HG02623 (cell line): ENCODE results near the gene COL5A1.
"Not testable (repeated sequence)": the region's sequence is repeated elsewhere in the genome, so short reads cannot be mapped to it uniquely, and the experiment has no call there.

ENCODE experiments used
- ATAC-seq: cut with Tn5 transposase; IDR thresholded peaks from one replicate; pipeline ENCODE4 v1.9.1; 2021; ENCODE audit warnings: moderate library complexity; ENCODE audit not compliant: unreplicated experiment

Gene COL5A1

GRCh38 chr9:134676361-134676760 lies 34.8 kb downstream of the COL5A1 start:
- no peak for ATAC-seq

GRCh38 chr9:134676886-134677285 lies 35.3 kb downstream of the COL5A1 start:
- no peak for ATAC-seq

DNA sequence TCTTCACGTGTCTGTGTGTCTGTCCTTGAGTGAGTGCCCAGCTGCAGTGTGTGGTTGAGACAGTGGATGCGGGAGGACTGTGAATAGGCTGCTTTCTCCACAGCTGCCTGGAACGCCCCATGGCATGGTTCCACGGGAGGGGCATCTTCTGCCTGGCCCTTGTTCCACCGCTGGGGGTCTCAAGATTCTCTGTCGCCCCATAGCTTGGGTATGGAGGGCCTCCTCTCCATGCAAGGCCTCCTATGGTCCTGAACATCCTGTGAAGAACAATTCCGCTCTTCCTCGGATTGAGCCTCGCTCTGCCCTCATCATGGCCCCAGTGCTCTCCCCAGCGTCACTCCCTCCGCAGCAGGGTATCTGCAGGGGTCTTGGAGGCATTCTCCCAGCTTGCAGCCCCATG lies 36.1 kb downstream of the COL5A1 start:
- ATAC-seq = no peak

DNA sequence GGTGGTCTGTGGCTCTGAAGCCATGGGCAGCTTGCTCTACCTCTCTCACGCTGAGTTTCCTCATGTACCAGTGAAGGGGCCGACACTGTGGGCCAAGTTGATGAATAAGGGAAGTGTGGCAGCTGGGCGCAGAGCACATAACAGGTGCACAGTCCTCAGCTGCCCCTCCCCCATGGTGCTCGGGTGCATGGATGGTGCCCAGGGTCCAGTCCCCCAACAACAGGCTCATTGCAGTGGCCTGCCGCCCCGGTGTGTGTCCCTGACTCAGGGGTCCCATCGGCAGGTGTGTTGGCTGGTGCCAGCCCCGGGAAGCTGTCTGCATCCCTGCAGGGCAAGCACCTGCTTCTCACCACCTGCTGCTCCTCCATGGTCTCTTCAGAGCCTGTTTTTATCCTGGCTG lies 36.6 kb downstream of the COL5A1 start:
- no peak for ATAC-seq

DNA sequence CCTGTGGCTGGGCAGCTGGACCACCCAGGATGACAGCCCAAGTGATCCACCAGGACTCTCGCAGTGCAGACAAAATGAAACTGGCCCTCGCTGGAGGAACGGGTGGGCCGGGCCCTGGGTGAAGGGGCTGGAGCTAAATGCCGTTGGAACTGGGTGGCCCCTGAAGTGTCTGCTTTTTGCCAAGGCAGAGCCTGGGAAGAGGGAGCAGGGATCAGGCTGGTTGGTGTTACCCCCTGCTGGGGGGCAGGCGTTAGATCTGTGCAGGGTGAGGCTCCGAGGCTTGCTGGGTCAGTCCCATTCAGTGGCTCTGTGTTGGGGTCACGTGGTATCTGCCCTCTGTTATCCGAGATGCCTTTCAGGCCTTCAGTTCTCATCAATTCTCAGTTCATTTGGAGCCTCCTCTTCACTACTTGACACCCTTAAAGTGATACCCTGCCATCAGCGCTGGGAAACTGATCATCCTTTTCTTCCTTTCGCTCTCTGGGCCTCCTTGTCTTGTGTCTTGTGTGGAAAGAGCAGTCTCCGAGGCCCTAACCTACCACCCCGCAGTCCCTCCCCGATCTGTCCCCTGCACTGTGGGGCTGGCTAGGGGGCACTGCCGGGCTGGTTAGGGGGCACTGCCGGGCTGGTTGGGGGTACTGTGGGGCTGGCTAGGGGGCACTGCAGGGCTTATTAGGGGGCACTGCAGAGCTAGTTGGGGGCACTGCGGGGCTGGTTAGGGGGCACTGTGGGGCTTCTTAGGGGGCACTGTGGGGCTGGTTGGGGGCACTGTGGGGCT lies 37.3 kb downstream of the COL5A1 start:
- no peak for ATAC-seq

GRCh38 chr9:134679616-134680392 lies 38.2 kb downstream of the COL5A1 start:
- ATAC-seq = no peak

DNA sequence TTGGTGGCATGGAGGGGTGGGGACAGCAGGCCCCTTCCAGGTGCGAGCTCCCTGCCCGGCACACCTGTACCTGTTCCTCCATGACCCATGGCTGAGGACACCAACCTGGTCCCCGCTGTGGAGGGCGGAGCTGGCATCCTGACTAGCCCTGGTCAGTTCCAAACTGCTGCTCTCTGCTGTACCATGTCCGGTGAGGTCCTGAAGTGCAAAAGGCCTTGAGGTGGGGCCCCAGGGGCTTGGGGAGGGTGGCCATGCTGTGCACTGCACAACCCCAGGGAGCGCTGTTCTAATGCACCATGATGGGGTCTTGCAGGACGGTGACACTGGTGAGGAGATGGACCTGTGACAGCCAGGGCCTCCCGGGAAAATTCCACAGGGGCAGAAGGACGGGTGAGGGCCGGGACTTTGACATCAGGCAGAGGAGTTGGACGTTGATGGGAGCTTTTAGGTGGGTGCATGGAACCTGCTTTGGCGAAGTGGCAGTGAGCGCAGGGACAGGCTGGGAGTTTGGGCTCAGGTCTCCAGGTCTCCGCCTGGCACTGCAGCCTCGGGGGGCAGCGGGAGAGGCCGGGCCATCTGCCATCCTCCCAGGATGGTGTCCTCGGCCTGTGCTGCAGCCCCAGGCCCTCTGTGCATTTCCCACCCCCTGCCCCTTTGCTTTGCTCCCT lies 38.9 kb downstream of the COL5A1 start:
- ATAC-seq = no peak

DNA sequence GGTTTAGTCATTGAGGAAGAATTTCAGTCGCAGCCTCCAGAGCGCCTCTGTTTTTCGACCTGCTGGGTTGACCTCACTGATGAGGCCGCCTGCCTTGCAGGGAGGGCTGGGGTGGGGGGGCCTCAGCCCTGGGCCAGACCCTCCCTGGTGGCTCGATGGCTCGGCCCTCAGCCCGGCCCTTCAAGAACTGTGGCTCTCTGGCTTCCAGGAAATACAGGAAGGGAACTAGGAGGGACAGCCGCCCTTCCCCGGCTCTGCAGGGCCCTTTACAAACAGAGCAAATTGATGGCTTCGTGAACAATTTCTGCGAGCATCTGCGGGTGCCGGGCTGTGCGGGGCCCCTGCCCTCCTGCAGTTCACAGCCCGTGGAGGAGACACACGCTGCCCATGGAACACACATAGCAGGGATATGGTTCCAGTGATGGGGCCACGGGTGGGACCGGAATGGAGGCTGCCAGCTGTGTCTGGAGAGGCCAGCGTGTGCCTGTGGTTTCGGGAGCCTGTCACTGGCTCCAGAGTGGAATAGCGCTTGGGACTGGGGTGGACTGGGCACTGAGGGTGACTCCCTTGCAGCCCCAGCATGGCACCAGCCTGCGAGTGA lies 39.6 kb downstream of the COL5A1 start:
- no peak for ATAC-seq

DNA sequence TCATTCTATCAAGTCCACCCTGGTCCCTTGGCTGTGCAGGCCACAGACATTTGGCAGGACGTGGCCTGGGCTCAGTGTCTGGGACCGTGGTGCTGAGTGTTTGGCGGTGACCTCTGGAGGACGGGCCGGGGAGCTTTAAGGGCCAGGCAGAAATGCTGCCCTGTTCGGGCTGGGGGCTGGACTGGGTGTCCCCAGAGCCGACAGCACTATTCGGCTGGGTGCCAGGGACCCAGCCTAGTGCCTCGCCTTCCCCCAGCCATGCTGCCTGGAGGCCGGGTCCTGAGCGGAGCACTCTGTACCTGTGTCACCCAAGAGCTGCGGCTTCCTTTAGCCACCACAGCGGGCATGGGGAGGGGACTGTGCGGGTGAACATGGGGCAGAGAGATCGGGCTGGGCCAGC lies 40.4 kb downstream of the COL5A1 start:
- ATAC-seq = no peak

- ATAC-seq = no peak
These were observed 41.2 kb downstream of the COL5A1 start for GRCh38 chr9:134682651-134683364.

DNA sequence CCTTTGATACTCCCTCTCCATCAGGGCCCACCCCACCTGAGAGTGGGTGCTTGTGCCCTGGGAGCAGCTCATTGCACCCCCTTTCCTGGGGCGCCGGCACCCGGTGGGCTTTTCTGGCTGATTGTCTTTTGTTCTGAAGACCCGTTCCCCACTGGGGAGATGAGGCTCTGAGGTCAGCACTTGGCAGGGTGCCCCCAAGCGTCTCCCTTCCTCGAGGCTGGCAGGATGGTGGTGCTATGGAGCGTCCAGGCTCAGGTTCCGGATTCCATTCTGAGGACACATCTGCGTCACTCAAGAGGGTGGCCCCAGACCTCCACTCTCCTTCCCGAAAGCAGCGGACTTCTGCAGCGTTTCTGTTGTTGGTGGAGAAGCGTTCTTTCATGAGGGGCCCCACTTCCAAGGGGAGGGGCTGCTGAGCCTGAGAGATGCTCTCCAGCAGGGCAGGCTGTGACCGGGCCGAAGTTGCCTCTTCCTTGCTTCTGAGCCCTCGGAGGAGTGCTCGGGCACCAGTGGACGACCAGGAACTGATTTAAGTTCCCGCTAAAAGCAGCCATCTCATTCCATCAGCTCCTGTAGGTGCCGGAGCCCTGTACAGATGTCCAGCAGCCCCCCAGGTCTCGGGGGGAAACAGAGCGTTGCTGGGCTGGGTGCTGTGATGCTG lies 42.2 kb downstream of the COL5A1 start:
- no peak for ATAC-seq

DNA sequence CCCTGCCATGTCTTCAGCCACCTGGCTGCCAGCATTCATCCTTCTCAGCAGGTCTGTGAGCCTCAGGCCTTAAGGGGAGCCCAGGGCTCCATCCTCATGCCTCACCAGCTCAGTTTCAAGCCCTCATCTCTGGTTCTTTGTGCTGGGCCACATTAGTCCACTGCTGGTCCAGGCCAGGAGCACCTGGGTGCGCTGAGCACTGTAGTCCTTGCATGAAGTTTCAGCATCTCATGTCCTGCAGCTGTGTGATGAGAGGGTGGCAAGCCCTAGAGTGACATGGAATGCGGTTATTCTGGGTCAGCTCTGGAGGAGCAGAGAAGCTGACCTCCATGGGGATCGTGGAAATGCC lies 42.7 kb downstream of the COL5A1 start:
- ATAC-seq = no peak

DNA sequence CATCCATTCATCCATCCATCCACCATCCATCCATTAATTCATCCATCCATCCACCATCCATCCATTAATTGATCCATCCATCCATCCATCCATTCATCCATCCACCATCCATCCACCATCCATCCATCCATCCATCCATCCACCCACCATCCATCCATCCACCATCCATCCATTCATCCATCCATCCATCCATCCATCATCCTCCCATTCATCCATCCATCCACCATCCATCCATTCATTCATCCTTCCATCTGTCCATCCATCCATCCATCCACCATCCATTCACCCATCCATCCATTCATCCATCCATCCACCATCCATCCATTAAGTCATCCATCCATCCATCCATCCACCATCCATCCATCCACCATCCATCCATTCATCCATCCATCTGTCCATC lies 43.3 kb downstream of the COL5A1 start:
- ATAC-seq = not testable (repeated sequence)

- ATAC-seq = no peak
These were observed 44.2 kb downstream of the COL5A1 start for GRCh38 chr9:134685784-134686183.

- no peak for ATAC-seq
These were observed 45.3 kb downstream of the COL5A1 start for GRCh38 chr9:134686896-134687295.

GRCh38 chr9:134687556-134687955 lies 46.0 kb downstream of the COL5A1 start:
- no peak for ATAC-seq

DNA sequence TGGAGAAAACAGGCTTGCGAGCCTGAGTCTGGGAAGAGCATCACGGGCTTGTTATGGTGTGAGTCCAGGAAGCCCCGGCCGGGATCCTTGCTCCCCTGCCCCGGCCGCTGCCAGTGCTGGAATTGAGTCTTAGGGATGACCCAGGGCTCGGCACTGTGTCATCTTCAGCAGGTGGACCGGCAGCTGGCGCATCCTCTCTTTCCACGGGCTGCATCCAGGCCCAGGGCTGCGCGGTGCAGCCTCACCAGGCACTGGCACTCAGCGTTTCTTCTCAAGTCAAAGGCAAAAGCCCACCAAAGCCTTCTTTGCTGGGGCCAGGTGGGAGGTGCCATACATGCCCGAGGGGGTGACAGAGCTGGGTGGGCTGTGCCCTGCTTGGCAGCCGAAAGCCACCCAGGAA lies 46.6 kb downstream of the COL5A1 start:
- ATAC-seq = no peak

GRCh38 chr9:134688661-134689320 lies 47.2 kb downstream of the COL5A1 start:
- no peak for ATAC-seq

DNA sequence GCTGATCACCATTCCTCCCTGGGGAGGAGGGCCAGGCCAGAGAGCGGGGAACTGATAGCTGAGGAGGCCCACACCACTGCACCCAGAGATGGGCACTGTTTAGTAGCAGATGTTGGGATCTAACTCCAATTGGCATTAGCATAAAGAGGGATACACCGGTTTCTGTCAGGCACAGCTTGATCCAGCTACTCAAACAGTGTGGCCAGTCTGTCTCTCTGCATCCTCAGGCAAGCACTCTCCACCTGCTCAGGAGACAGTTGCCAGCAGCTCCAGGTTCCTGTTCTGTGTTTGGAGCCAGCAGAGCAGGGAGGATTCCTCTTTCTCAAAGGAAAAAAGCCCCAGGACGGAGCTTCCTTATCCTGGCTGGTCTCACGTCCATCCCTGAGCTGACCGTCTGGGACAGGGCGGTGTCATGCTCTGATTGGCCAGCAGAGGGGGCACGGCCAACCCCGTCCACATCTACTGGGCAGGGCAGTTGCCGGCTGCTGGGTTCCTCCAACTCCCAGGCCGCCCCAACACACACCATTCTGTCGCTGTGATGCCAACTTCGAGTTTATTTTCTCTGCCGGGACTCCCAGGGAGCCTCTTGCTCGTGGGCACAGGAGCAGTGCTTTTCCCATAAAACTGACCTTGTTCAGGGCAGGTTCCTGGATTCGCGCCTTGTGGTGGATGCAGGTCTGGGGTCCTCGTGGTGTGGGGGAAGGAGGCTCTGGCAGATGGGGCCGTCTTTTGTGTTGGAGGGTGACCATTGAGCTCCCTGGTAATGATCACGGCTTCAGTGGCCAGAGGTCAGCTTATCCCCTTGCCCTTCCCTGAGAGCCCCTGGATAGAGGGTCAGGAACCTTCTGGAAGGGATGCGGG lies 47.9 kb downstream of the COL5A1 start:
- ATAC-seq = no peak
